NCI-H2107 (cell line): ENCODE results near the gene TP53RK.
A peak's percentile ranks its signal among the peaks of the same experiment; 100 is the strongest.

ENCODE experiments used
- DNase-seq: peaks from one replicate; lab custom pipeline; 2025; lab: John Stamatoyannopoulos, UW

The TP53RK gene

GRCh38 chr20:46689082-46689753, at the start of gene TP53RK:
Gene TP53RK (minus strand): TSS chr20:46689444. CDS start chr20:46689414, 30 bp downstream.
- DNase-seq, result peak; percentile 38

GRCh38 chr20:46735436-46735835, 46.2 kb upstream of the TP53RK start:
- no peak for DNase-seq

GRCh38 chr20:46731770-46732169, 42.5 kb upstream of the TP53RK start:
- DNase-seq, result no peak

- no peak for DNase-seq
Observed at GRCh38 chr20:46725186-46726165, 36.2 kb upstream of the TP53RK start.

GRCh38 chr20:46724343-46724959, 35.2 kb upstream of the TP53RK start:
- no peak for DNase-seq

GRCh38 chr20:46723039-46723438, 33.8 kb upstream of the TP53RK start:
- DNase-seq, result no peak

GRCh38 chr20:46722450-46722849, 33.2 kb upstream of the TP53RK start:
- DNase-seq, result no peak

GRCh38 chr20:46721476-46721875, 32.2 kb upstream of the TP53RK start:
- DNase-seq, result no peak

GRCh38 chr20:46720776-46721425, 31.7 kb upstream of the TP53RK start:
- DNase-seq, result no peak

GRCh38 chr20:46720019-46720418, 30.8 kb upstream of the TP53RK start:
- DNase-seq, result no peak

GRCh38 chr20:46717818-46718541, 28.7 kb upstream of the TP53RK start:
- DNase-seq, result no peak

GRCh38 chr20:46715292-46715756, 26.1 kb upstream of the TP53RK start:
- DNase-seq, result no peak

GRCh38 chr20:46713957-46714834, 25.0 kb upstream of the TP53RK start:
- no peak for DNase-seq

- no peak for DNase-seq
Observed at GRCh38 chr20:46712056-46712636, 22.9 kb upstream of the TP53RK start.

GRCh38 chr20:46710153-46710913, 21.1 kb upstream of the TP53RK start:
- DNase-seq, result no peak

- no peak for DNase-seq
Observed at GRCh38 chr20:46709459-46710152, 20.4 kb upstream of the TP53RK start, which contains the start of gene SLC2A10. Gene SLC2A10 (plus strand): TSS chr20:46709649. CDS start chr20:46709737, 88 bp downstream.

- DNase-seq, result no peak
Observed at GRCh38 chr20:46709055-46709458, 19.8 kb upstream of the TP53RK start.

- DNase-seq, result no peak
Observed at GRCh38 chr20:46708172-46708860, 19.1 kb upstream of the TP53RK start.
